Measurements from ENCODE around the gene COL6A1.

The COL6A1 gene

GRCh38 chr21:45981151-45982091 lies at the start of gene COL6A1:
COL6A1 (plus strand) TSS chr21:45981770; CDS start chr21:45981851, 81 bp downstream.
- Histone ChIP-seq H3K9me3 (ENCODE audit: control insufficient read depth, insufficient read depth, low read length) (no peaks in the 10 kb centered on the region), H3K9ac (ENCODE audit: low read depth, low read length) (peak within 1 kb of the TSS; percentile 79), H3K4me3 (ENCODE audit: low read depth, low read length) (peak within 1 kb of the TSS; percentile 73)

GRCh38 chr21:45932922-45933502 lies 48.6 kb upstream of the COL6A1 start:
- Histone ChIP-seq H3K36me3 (ENCODE audit: control insufficient read depth, insufficient read depth, low read length) (no peaks in the 10 kb centered on the region), H3K4me3 (ENCODE audit: low read depth, low read length) (no peak overlapping the region), H3K9ac (ENCODE audit: low read depth, low read length) (no peak overlapping the region), H3K27me3 (ENCODE audit: control insufficient read depth, insufficient read depth, low read length) (no peaks in the 10 kb centered on the region), H3K4me1 (ENCODE audit: control insufficient read depth, insufficient read depth, low read length) (no peaks in the 10 kb centered on the region), H3K9me3 (ENCODE audit: control insufficient read depth, insufficient read depth, low read length) (no peaks in the 10 kb centered on the region)

More at GRCh38 chr21:45981151-45982091, at the start of gene COL6A1:
- peaks cover 25% of the 10 kb centered on the region for H3K36me3 ChIP-seq (ENCODE audit: control insufficient read depth, insufficient read depth, low read length)
- peaks cover 15% of the 10 kb centered on the region for H3K27me3 ChIP-seq (ENCODE audit: control insufficient read depth, insufficient read depth, low read length)
- H3K4me1 ChIP-seq (ENCODE audit: control insufficient read depth, insufficient read depth, low read length) = peaks cover 8% of the 10 kb centered on the region

GRCh38 chr21:45934085-45934484 lies 47.5 kb upstream of the COL6A1 start:
- no peak overlapping the region for H3K4me3 ChIP-seq (ENCODE audit: low read depth, low read length)
- H3K36me3 ChIP-seq (ENCODE audit: control insufficient read depth, insufficient read depth, low read length) = no peaks in the 10 kb centered on the region
- H3K4me1 ChIP-seq (ENCODE audit: control insufficient read depth, insufficient read depth, low read length) = no peaks in the 10 kb centered on the region
- no peaks in the 10 kb centered on the region for H3K9me3 ChIP-seq (ENCODE audit: control insufficient read depth, insufficient read depth, low read length)
- no peaks in the 10 kb centered on the region for H3K27me3 ChIP-seq (ENCODE audit: control insufficient read depth, insufficient read depth, low read length)
- no peak overlapping the region for H3K9ac ChIP-seq (ENCODE audit: low read depth, low read length)

- H3K27me3 ChIP-seq (ENCODE audit: control insufficient read depth, insufficient read depth, low read length) = no peaks in the 10 kb centered on the region
- no peak overlapping the region for H3K4me3 ChIP-seq (ENCODE audit: low read depth, low read length)
- H3K36me3 ChIP-seq (ENCODE audit: control insufficient read depth, insufficient read depth, low read length) = no peaks in the 10 kb centered on the region
- H3K9ac ChIP-seq (ENCODE audit: low read depth, low read length) = no peak overlapping the region
- H3K9me3 ChIP-seq (ENCODE audit: control insufficient read depth, insufficient read depth, low read length) = no peaks in the 10 kb centered on the region
- no peaks in the 10 kb centered on the region for H3K4me1 ChIP-seq (ENCODE audit: control insufficient read depth, insufficient read depth, low read length)
Observed at GRCh38 chr21:45934554-45934953, 47.0 kb upstream of the COL6A1 start.

GRCh38 chr21:45935628-45936027 lies 45.9 kb upstream of the COL6A1 start:
- no peaks in the 10 kb centered on the region for H3K4me1 ChIP-seq (ENCODE audit: control insufficient read depth, insufficient read depth, low read length)
- H3K36me3 ChIP-seq (ENCODE audit: control insufficient read depth, insufficient read depth, low read length) = no peaks in the 10 kb centered on the region
- H3K27me3 ChIP-seq (ENCODE audit: control insufficient read depth, insufficient read depth, low read length) = no peaks in the 10 kb centered on the region
- no peaks in the 10 kb centered on the region for H3K9me3 ChIP-seq (ENCODE audit: control insufficient read depth, insufficient read depth, low read length)
- no peak overlapping the region for H3K4me3 ChIP-seq (ENCODE audit: low read depth, low read length)
- H3K9ac ChIP-seq (ENCODE audit: low read depth, low read length) = no peak overlapping the region

GRCh38 chr21:45937721-45938452 lies 43.7 kb upstream of the COL6A1 start:
- H3K4me3 ChIP-seq (ENCODE audit: low read depth, low read length) = no peak overlapping the region
- H3K4me1 ChIP-seq (ENCODE audit: control insufficient read depth, insufficient read depth, low read length) = no peaks in the 10 kb centered on the region
- H3K27me3 ChIP-seq (ENCODE audit: control insufficient read depth, insufficient read depth, low read length) = no peaks in the 10 kb centered on the region
- H3K36me3 ChIP-seq (ENCODE audit: control insufficient read depth, insufficient read depth, low read length) = no peaks in the 10 kb centered on the region
- no peak overlapping the region for H3K9ac ChIP-seq (ENCODE audit: low read depth, low read length)
- H3K9me3 ChIP-seq (ENCODE audit: control insufficient read depth, insufficient read depth, low read length) = no peaks in the 10 kb centered on the region

GRCh38 chr21:45938453-45938755 lies 43.2 kb upstream of the COL6A1 start:
- H3K36me3 ChIP-seq (ENCODE audit: control insufficient read depth, insufficient read depth, low read length) = no peaks in the 10 kb centered on the region
- no peak overlapping the region for H3K4me3 ChIP-seq (ENCODE audit: low read depth, low read length)
- no peaks in the 10 kb centered on the region for H3K4me1 ChIP-seq (ENCODE audit: control insufficient read depth, insufficient read depth, low read length)
- no peak overlapping the region for H3K9ac ChIP-seq (ENCODE audit: low read depth, low read length)
- H3K27me3 ChIP-seq (ENCODE audit: control insufficient read depth, insufficient read depth, low read length) = no peaks in the 10 kb centered on the region
- no peaks in the 10 kb centered on the region for H3K9me3 ChIP-seq (ENCODE audit: control insufficient read depth, insufficient read depth, low read length)

GRCh38 chr21:45938811-45939520 lies 42.6 kb upstream of the COL6A1 start:
- Histone ChIP-seq H3K9me3 (ENCODE audit: control insufficient read depth, insufficient read depth, low read length) (no peaks in the 10 kb centered on the region), H3K4me1 (ENCODE audit: control insufficient read depth, insufficient read depth, low read length) (no peaks in the 10 kb centered on the region), H3K4me3 (ENCODE audit: low read depth, low read length) (no peak overlapping the region), H3K36me3 (ENCODE audit: control insufficient read depth, insufficient read depth, low read length) (no peaks in the 10 kb centered on the region), H3K9ac (ENCODE audit: low read depth, low read length) (no peak overlapping the region), H3K27me3 (ENCODE audit: control insufficient read depth, insufficient read depth, low read length) (no peaks in the 10 kb centered on the region)

GRCh38 chr21:45939521-45940045 lies 42.0 kb upstream of the COL6A1 start:
- Histone ChIP-seq H3K4me3 (ENCODE audit: low read depth, low read length) (no peak overlapping the region), H3K9ac (ENCODE audit: low read depth, low read length) (no peak overlapping the region), H3K27me3 (ENCODE audit: control insufficient read depth, insufficient read depth, low read length) (no peaks in the 10 kb centered on the region), H3K9me3 (ENCODE audit: control insufficient read depth, insufficient read depth, low read length) (no peaks in the 10 kb centered on the region), H3K36me3 (ENCODE audit: control insufficient read depth, insufficient read depth, low read length) (no peaks in the 10 kb centered on the region), H3K4me1 (ENCODE audit: control insufficient read depth, insufficient read depth, low read length) (no peaks in the 10 kb centered on the region)

GRCh38 chr21:45940091-45940490 lies 41.5 kb upstream of the COL6A1 start:
- Histone ChIP-seq H3K4me3 (ENCODE audit: low read depth, low read length) (no peak overlapping the region), H3K9me3 (ENCODE audit: control insufficient read depth, insufficient read depth, low read length) (no peaks in the 10 kb centered on the region), H3K9ac (ENCODE audit: low read depth, low read length) (no peak overlapping the region), H3K27me3 (ENCODE audit: control insufficient read depth, insufficient read depth, low read length) (no peaks in the 10 kb centered on the region), H3K36me3 (ENCODE audit: control insufficient read depth, insufficient read depth, low read length) (no peaks in the 10 kb centered on the region), H3K4me1 (ENCODE audit: control insufficient read depth, insufficient read depth, low read length) (no peaks in the 10 kb centered on the region)

GRCh38 chr21:45940621-45941337 lies 40.8 kb upstream of the COL6A1 start:
- no peak overlapping the region for H3K4me3 ChIP-seq (ENCODE audit: low read depth, low read length)
- H3K9ac ChIP-seq (ENCODE audit: low read depth, low read length) = no peak overlapping the region
- H3K9me3 ChIP-seq (ENCODE audit: control insufficient read depth, insufficient read depth, low read length) = no peaks in the 10 kb centered on the region
- no peaks in the 10 kb centered on the region for H3K27me3 ChIP-seq (ENCODE audit: control insufficient read depth, insufficient read depth, low read length)
- H3K36me3 ChIP-seq (ENCODE audit: control insufficient read depth, insufficient read depth, low read length) = no peaks in the 10 kb centered on the region
- H3K4me1 ChIP-seq (ENCODE audit: control insufficient read depth, insufficient read depth, low read length) = no peaks in the 10 kb centered on the region

All from iPS-15b (cell line).